ENCODE measurements around the gene GRK5. TPM values are rescaled to one million over a fixed set of nuclear protein-coding genes. Genes with fewer than 3 reads are reported as not detected.

Gene GRK5
- polyA plus RNA-seq, 1 donor from 2014 or later: 34.9 TPM

DNA sequence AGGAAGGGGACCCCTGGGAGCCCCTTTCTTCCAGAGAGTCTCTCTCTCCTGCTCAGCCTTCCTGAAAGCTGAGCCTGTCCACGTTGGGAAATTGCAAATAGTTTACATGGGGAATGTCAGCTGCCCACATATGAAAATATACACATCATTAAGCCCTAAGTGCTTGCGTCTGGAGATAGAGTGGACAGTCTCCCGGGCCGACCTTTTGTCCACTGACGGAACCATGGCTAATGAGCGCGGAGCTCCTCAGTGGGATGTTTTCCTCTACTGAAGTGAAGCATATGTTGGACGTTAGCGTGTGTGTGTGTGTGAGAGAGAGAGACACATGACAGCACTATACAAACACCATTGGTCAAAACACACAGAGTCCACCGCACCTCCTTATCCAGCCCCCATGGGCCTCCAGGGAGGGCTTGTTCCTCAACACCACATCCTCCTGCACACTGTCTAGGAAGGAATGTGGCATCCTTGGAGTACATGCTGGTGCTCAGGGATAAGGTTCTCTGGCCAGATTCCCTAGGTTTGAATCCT lies 206.8 kb downstream of the GRK5 start:
- no peaks in the 10 kb centered on the region for H3K9me2 ChIP-seq (ENCODE audit: insufficient read depth, low read length)
- H3F3A ChIP-seq (ENCODE audit: insufficient read depth, low read length, poor library complexity, severe bottlenecking): no peaks in the 10 kb centered on the region
- TF ChIP-seq TAF1 (IDR thresholded peaks at IDR 0.05; ENCODE audit: low read depth): no peak
- TF ChIP-seq MXI1 (conservative IDR thresholded peaks at IDR 0.05; ENCODE audit: poor library complexity, severe bottlenecking): no peak
- TF ChIP-seq SMC3 (conservative IDR thresholded peaks at IDR 0.05; ENCODE audit: poor library complexity): no peak
- TF ChIP-seq, protein P1, sequence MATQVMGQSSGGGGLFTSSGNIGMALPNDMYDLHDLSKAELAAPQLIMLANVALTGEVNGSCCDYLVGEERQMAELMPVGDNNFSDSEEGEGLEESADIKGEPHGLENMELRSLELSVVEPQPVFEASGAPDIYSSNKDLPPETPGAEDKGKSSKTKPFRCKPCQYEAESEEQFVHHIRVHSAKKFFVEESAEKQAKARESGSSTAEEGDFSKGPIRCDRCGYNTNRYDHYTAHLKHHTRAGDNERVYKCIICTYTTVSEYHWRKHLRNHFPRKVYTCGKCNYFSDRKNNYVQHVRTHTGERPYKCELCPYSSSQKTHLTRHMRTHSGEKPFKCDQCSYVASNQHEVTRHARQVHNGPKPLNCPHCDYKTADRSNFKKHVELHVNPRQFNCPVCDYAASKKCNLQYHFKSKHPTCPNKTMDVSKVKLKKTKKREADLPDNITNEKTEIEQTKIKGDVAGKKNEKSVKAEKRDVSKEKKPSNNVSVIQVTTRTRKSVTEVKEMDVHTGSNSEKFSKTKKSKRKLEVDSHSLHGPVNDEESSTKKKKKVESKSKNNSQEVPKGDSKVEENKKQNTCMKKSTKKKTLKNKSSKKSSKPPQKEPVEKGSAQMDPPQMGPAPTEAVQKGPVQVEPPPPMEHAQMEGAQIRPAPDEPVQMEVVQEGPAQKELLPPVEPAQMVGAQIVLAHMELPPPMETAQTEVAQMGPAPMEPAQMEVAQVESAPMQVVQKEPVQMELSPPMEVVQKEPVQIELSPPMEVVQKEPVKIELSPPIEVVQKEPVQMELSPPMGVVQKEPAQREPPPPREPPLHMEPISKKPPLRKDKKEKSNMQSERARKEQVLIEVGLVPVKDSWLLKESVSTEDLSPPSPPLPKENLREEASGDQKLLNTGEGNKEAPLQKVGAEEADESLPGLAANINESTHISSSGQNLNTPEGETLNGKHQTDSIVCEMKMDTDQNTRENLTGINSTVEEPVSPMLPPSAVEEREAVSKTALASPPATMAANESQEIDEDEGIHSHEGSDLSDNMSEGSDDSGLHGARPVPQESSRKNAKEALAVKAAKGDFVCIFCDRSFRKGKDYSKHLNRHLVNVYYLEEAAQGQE (IDR thresholded peaks at IDR 0.05; ENCODE audit: borderline replicate concordance): no peak
- TF ChIP-seq EZH2 (IDR thresholded peaks at IDR 0.05; ENCODE audit: borderline replicate concordance, insufficient read depth, low read length, poor library complexity, severe bottlenecking): no peak
- no peak for TF ChIP-seq POLR2AphosphoS5 (IDR thresholded peaks at IDR 0.05)
- no peak for TF ChIP-seq RAD21 (conservative IDR thresholded peaks at IDR 0.05)
- no peak for TF ChIP-seq EP300 (conservative IDR thresholded peaks at IDR 0.05; ENCODE audit: poor library complexity, severe bottlenecking)
- TF ChIP-seq, protein P2, sequence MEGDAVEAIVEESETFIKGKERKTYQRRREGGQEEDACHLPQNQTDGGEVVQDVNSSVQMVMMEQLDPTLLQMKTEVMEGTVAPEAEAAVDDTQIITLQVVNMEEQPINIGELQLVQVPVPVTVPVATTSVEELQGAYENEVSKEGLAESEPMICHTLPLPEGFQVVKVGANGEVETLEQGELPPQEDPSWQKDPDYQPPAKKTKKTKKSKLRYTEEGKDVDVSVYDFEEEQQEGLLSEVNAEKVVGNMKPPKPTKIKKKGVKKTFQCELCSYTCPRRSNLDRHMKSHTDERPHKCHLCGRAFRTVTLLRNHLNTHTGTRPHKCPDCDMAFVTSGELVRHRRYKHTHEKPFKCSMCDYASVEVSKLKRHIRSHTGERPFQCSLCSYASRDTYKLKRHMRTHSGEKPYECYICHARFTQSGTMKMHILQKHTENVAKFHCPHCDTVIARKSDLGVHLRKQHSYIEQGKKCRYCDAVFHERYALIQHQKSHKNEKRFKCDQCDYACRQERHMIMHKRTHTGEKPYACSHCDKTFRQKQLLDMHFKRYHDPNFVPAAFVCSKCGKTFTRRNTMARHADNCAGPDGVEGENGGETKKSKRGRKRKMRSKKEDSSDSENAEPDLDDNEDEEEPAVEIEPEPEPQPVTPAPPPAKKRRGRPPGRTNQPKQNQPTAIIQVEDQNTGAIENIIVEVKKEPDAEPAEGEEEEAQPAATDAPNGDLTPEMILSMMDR (IDR thresholded peaks at IDR 0.05; ENCODE audit: poor library complexity, severe bottlenecking): no peak
- no peak overlapping the region for H3K4me2 ChIP-seq (ENCODE audit: low read length)
- H3K4me3 ChIP-seq (ENCODE audit: low read length): no peak overlapping the region
- no peaks in the 10 kb centered on the region for H3K27me3 ChIP-seq (ENCODE audit: insufficient read depth, low read depth, low read length)
- no peak overlapping the region for H2AFZ ChIP-seq (ENCODE audit: low read depth, low read length)
- no peak overlapping the region for H3K9ac ChIP-seq (ENCODE audit: low read length)
- H3K27ac ChIP-seq (ENCODE audit: low read length): no peak overlapping the region
- H3K9me3 ChIP-seq (ENCODE audit: low read length): no peaks in the 10 kb centered on the region
- H4K20me1 ChIP-seq (ENCODE audit: insufficient read depth): no peaks in the 10 kb centered on the region
- H3K79me2 ChIP-seq (replicated peaks; ENCODE audit: insufficient read depth, low read length): no peaks in the 10 kb centered on the region
- no peaks in the 10 kb centered on the region for H3K36me3 ChIP-seq (ENCODE audit: insufficient read depth, low read length)

DNA sequence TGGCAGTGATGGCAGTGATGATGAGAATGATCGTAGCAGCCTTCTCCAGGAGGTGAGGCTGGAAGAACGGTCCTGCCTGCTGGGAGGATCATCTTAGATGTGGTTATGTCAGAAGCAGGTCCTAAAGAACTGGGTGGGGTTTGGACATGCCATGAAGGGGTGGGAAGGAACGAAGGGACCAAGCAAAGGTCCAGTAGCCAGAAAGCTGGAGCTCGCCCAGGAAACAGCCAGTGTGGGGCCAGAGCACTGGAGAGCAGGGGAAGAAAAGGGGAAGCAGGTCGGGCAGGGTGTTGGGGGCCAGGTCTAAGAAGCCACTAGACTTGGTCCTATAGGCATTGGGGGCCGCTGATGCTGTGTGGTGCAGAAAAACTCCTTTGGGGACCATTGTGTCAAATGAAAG lies 207.8 kb downstream of the GRK5 start:
- H3K79me2 ChIP-seq (replicated peaks; ENCODE audit: insufficient read depth, low read length): no peaks in the 10 kb centered on the region
- H2AFZ ChIP-seq (ENCODE audit: low read depth, low read length): no peak overlapping the region
- no peak overlapping the region for H3K27ac ChIP-seq (ENCODE audit: low read length)
- H3K9me2 ChIP-seq (ENCODE audit: insufficient read depth, low read length): no peaks in the 10 kb centered on the region
- H3K4me2 ChIP-seq (ENCODE audit: low read length): no peak overlapping the region
- H3K9ac ChIP-seq (ENCODE audit: low read length): no peak overlapping the region
- TF ChIP-seq POLR2AphosphoS5 (IDR thresholded peaks at IDR 0.05) (no peak), RAD21 (conservative IDR thresholded peaks at IDR 0.05) (no peak), MXI1 (conservative IDR thresholded peaks at IDR 0.05; ENCODE audit: poor library complexity, severe bottlenecking) (no peak)
- TF ChIP-seq, protein P1 (IDR thresholded peaks at IDR 0.05; ENCODE audit: borderline replicate concordance): no peak
- no peaks in the 10 kb centered on the region for H3K9me3 ChIP-seq (ENCODE audit: low read length)
- H3K27me3 ChIP-seq (ENCODE audit: insufficient read depth, low read depth, low read length): no peaks in the 10 kb centered on the region
- H4K20me1 ChIP-seq (ENCODE audit: insufficient read depth): no peaks in the 10 kb centered on the region
- H3F3A ChIP-seq (ENCODE audit: insufficient read depth, low read length, poor library complexity, severe bottlenecking): no peaks in the 10 kb centered on the region
- no peaks in the 10 kb centered on the region for H3K36me3 ChIP-seq (ENCODE audit: insufficient read depth, low read length)
- no peak overlapping the region for H3K4me3 ChIP-seq (ENCODE audit: low read length)
